Nephron progenitor cell (in vitro differentiated cells): Measurements from ENCODE around the gene FAM200C.

ENCODE experiments used
- DNase-seq: peaks from one replicate; pipeline ENCODE4 v3.0.0; 2021
- H3K27ac Mint-ChIP-seq: 2 replicates; pipeline ENCODE4 v1.8.0; 2021; ENCODE audit warnings: mild to moderate bottlenecking, moderate library complexity, mixed read lengths
- H3K27me3 Mint-ChIP-seq: 2 replicates; pipeline ENCODE4 v1.8.0; 2021; ENCODE audit warnings: mild to moderate bottlenecking, low read depth, mixed read lengths; ENCODE audit not compliant: poor library complexity
- H3K36me3 Mint-ChIP-seq: 2 replicates; pipeline ENCODE4 v1.8.0; 2021; ENCODE audit warnings: low read depth, mixed read lengths
- H3K4me1 Mint-ChIP-seq: 2 replicates; pipeline ENCODE4 v1.8.0; 2021; ENCODE audit warnings: mixed read lengths
- H3K4me3 Mint-ChIP-seq: 2 replicates; pipeline ENCODE4 v1.8.0; 2021; ENCODE audit warnings: mild to moderate bottlenecking, moderate library complexity, mixed read lengths
- H3K9me3 Mint-ChIP-seq: 2 replicates; pipeline ENCODE4 v1.8.0; 2021; ENCODE audit warnings: mild to moderate bottlenecking, moderate library complexity, mixed read lengths
- CTCF ChIP-seq: fragments of 200-600 bp; sonication (generic); IDR thresholded peaks from 2 replicates; pipeline ENCODE4 v1.5.0; 2021; ENCODE audit warnings: antibody characterized with exemption

The FAM200C gene

GRCh38 chr5:160357861-160358411 lies 41.9 kb downstream of the FAM200C start:
- DNase-seq = no peak
- Mint-ChIP-seq H3K27ac (no peak overlapping the region), H3K36me3 (no peaks in the 10 kb centered on the region), H3K4me1 (peaks cover 35% of the 10 kb centered on the region), H3K27me3 (peaks cover 7% of the 10 kb centered on the region), H3K4me3 (no peak overlapping the region), H3K9me3 (no peaks in the 10 kb centered on the region)
- no peak for TF ChIP-seq CTCF

- Mint-ChIP-seq H3K27ac (no peak overlapping the region), H3K36me3 (no peaks in the 10 kb centered on the region), H3K4me1 (peaks cover 35% of the 10 kb centered on the region), H3K27me3 (peaks cover 12% of the 10 kb centered on the region), H3K9me3 (no peaks in the 10 kb centered on the region), H3K4me3 (no peak overlapping the region)
- TF ChIP-seq CTCF = no peak
- DNase-seq = no peak
Measured at GRCh38 chr5:160357394-160357793, 42.5 kb downstream of the FAM200C start.

GRCh38 chr5:160356550-160357347 lies 43.1 kb downstream of the FAM200C start:
- Mint-ChIP-seq H3K27ac (peak overlapping the region; percentile 54), H3K36me3 (no peaks in the 10 kb centered on the region), H3K4me3 (no peak overlapping the region), H3K27me3 (peaks cover 9% of the 10 kb centered on the region), H3K9me3 (no peaks in the 10 kb centered on the region), H3K4me1 (peaks cover 35% of the 10 kb centered on the region)
- DNase-seq = no peak
- TF ChIP-seq CTCF = no peak

- H3K4me3 Mint-ChIP-seq = no peak overlapping the region
- H3K9me3 Mint-ChIP-seq = no peaks in the 10 kb centered on the region
- DNase-seq = no peak
- no peaks in the 10 kb centered on the region for H3K36me3 Mint-ChIP-seq
- peaks cover 27% of the 10 kb centered on the region for H3K4me1 Mint-ChIP-seq
- peaks cover 12% of the 10 kb centered on the region for H3K27me3 Mint-ChIP-seq
- no peak for TF ChIP-seq CTCF
- H3K27ac Mint-ChIP-seq = no peak overlapping the region
Measured at GRCh38 chr5:160354666-160355065, 45.2 kb downstream of the FAM200C start.

- Mint-ChIP-seq H3K4me1 (peaks cover 21% of the 10 kb centered on the region), H3K27ac (no peak overlapping the region), H3K9me3 (no peaks in the 10 kb centered on the region), H3K36me3 (no peaks in the 10 kb centered on the region), H3K27me3 (peaks cover 15% of the 10 kb centered on the region), H3K4me3 (no peak overlapping the region)
- no peak for DNase-seq
- TF ChIP-seq CTCF = no peak
Measured at GRCh38 chr5:160353379-160353778, 46.5 kb downstream of the FAM200C start.

- Mint-ChIP-seq H3K27ac (no peak overlapping the region), H3K27me3 (peaks cover 15% of the 10 kb centered on the region), H3K9me3 (no peaks in the 10 kb centered on the region), H3K4me1 (peaks cover 13% of the 10 kb centered on the region), H3K36me3 (no peaks in the 10 kb centered on the region), H3K4me3 (no peak overlapping the region)
- no peak for TF ChIP-seq CTCF
- DNase-seq = no peak
Measured at GRCh38 chr5:160352308-160352707, 47.5 kb downstream of the FAM200C start.
